Stimulated activated CD4-positive, alpha-beta T cell treated with anti-CD3 and anti-CD28 coated beads, Interleukin-4, amount 100 ng/mL, for 48 hours (primary cell): ENCODE measurements around the gene MIER2.
"Not testable (repeated sequence)": the region's sequence is repeated elsewhere in the genome, so short reads cannot be mapped to it uniquely, and the experiment has no call there.

Source experiments
- DNase-seq, 2 donors: peaks; one replicate each; pipeline ENCODE4 v3.0.0-alpha.2; 2020; ENCODE audit warnings: low read depth in 2 of 2

MIER2 gene

DNA sequence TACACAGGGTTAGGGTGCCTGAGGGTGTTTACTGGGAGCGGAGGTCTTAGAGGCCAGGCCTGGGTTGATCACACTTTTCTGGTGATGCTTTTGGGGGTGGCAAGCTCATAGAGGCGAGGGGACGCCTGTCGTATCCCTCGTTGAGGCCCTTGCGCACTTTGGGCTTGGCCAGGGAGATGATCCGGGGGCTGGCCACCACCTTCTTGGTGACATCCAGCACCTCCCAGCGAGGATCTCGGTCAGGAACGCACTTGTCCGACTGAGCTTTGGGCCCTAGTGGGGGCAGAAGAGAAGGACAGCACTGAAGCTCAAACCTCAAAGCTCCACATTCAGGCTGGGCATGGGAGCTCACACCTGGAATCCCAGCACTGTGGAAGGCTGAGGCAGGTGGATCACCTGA, 17.6 kb upstream of the MIER2 start:
- DNase-seq: no peak

DNA sequence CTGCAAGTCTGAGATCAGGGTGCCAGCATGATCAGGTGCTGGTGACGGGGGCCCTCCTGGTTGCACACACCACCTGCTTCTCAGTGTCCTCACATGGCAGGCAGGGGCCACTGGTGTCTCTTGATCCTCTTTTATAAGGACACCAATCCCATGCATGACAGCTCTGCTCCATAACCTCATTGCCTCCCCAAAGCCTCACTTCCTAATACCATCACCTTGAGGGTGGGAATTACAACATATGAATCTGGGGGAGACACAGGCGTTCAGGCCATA, 15.0 kb upstream of the MIER2 start:
- no peak for DNase-seq

DNA sequence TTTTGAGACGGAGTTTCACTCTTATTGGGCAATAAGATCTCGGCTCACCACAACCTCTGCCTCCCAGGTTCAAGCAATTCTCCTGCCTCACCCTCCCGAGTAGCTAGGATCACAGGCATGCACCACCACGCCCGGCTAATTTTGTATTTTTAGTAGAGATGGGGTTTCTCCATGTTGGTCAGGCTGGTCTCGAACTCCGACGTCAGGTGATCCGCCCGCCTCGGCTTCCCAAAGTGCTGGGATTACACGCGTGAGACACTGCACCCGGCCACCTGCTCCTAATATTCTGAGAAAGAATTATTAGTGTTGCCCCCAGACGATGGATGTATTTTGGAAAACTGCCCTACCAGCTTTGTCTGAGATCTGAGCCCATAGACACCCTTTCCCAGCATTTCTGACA, 10.9 kb upstream of the MIER2 start:
- not testable (repeated sequence) for DNase-seq

DNA sequence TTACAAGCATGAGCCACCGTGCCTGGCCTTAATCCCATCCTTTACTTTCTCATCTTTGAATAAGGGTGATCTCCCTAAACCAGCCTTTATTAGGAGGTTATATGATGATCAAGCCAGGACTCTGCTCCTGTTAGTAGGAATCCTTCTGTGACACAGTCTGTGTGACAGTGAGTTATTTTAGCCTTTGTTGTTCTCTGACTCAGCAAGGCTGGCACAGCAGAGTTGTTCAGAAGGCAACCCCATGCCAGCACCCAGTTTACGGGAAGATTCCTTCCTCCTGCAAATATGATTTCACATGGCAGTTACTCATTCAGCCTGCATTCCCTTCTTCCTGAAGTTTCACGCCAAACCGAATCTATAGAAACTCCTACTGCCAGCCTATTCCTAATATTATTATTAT, 10.5 kb upstream of the MIER2 start:
- no peak for DNase-seq

DNA sequence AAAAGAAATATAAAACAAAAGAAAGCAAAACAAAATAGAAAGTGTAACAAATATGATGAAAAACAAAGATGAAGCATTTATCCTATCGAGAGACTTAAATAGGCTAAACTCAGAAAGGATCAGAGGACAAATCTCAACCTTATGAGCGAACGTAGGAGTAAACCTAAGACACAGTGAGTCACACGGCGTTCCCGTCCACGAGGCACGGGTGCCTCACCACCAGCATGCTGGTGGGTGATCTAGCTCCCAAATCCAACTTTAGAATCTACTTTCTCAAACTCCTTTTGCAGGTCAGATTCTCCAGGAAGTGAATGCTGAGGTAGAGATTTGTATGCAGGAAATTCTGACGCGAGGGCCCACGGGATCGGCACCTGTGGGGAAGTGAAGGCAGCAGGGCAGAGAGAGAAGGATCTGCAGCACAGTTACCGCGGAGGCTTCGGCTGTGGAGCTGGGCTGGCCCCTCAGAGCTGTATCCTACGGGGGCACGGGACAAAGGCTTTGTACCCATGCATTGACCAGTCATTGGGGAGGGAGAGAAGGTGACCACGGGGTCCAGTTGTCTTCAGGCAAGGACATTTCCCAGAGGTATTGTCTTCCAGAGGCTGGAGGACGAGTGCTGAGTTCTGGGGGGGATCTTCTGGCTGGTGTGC, 7.5 kb upstream of the MIER2 start:
- DNase-seq: no peak

DNA sequence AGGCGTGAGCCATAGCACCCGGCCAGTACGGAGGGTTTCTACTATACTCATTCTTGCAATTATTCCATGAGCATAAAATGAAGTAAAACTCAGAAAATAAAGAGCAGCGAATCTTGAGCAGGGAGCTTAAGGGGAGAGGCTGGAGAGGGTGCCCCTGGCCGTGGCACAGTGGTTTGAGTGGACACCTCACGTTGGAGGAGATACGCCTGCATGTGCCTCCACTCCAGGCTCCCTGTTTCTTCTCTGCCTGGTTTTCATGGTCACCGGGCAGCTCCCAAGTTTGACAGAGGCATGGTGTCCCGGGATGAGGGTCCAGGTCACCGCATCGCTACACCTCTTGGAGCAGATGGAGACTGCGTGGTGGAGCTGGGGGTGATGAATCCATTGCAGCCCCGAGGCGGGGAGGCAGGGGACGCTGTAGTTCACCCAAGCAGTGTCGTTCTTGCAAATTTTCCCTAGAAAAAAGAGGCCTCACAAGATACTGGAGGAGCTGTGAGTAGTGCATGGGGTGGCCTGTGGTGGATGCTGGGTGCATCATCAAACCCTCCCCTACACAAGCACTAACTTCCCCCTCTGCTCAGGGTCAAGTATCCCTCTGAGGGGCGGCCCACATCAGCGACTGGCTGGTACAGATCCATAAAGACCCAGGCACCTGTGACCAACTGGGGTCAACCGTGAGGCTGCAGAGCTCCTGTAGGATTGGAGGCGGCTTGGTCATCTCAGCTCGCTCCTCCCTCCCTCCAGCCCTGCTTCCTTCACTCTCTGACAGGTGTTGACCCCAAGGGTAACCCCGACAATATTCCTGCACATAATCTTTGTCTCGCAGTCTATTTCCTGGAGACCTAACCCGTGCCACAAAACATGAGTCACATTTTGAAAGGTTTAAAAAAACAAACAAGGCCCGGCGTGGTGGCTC, 3.6 kb upstream of the MIER2 start:
- DNase-seq: no peak

DNA sequence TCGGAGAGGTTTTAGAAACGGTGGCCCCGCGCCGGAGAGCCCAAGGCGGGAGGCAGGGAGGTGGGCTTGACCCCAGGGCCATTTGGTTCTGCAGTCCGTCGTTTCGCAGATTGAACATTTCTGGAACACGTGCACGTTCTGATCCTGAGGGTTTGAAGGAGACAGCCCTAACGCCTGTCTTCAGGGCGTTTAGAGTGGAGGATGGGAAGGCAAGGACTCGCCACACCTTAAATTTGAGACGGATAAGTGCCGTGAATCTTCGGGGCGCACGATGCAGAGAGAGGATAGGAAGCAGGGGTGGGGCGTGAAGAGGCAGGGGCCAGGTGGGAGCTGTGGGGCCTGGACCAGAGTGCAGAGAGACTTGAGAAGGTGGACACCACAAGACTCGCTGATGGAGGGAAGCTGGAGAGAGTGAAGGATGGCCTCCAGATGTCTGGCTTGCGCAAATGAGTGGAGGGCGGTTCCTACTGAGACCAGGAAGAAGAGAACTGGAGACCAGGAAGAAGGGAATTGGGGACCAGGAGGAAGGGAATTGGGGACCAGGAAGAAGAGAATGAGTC, 804 bp upstream of the MIER2 start:
- no peak for DNase-seq

DNA sequence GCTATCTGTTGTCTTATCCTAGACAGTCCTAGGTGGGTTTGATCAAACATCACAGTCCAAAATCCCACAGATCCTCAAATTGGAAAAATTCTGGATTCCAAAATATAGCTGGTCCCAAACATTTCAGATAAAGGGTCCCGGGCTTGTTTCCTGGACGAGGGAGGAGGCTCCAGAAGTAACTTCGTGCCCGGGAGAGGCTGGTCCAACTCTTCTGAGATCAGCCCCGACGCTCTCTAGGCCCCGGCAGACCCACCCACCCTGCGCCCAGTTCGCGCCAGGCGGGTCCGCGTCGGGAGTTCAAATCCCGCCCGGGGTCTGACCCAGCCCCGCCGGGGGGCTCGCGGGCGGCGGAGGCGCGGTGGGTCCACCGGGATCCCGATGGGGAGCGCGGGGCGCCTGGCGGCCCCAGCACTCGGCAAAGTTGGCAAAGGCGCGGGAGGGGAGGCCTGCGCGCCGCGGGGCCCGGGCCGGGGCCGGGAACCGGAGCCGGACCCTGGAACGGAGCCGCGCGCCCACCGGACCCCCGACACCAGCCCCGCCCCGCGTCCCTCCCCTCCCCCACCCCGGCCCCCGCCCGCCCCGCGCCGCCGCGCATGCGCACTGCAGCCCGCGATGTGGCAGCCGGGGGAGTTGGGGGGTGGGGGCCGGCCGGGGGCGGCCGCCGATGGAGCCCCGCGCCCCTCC, 513 bp downstream of the MIER2 start:
- DNase-seq: peak; percentile 15 to 18

DNA sequence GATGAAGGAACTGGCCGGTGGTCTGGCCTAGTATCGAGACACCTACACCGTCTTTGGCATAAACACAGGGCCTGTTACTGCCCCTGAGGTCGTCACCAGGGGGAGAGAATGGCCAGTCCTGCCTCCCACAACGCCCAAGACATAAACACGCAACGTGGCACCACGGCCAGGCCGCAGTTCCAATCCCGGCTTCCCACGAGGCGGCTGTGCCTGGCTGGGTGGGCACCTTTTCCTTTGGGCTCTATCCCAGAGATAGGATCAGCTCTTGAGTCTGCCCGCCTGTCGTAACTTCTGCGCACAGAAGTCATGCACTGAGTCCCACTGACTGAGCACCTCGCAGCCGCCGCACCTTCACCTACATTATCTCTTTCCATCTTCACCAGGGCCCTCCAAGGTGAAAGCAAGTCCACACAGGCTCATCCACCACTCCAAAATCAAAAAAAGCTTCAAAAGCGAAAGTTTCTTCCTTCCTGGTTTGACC, 1.1 kb downstream of the MIER2 start:
- DNase-seq: no peak

DNA sequence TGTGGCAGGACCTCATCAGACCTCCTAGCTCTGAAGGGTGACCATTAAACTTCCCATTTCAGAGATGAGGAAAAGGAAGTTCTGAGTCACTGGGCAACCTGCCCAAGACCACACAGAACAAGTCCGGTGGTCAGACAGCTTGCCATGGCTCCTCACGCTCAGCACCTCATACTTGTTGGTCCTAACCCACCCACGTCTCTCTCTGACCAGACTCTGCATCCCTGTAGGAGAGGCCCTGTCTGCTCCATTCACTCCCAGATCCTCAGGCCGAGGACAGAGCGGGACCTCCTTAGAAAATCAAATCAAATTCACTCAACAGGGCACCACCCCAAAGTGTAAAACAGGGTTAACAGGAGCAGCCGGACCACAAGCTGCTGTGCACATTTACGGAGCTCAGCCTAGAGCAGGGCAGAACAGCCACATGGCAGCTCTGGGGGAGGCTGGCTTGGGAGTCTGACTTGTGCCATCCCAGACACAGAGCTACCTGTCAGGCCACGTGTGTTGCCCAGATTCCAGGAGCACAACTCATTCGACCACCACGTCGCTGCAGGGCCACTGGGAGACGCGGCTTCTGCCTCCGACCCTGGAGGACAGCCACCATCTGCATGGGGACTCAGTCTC, 1.7 kb downstream of the MIER2 start:
- DNase-seq: no peak

DNA sequence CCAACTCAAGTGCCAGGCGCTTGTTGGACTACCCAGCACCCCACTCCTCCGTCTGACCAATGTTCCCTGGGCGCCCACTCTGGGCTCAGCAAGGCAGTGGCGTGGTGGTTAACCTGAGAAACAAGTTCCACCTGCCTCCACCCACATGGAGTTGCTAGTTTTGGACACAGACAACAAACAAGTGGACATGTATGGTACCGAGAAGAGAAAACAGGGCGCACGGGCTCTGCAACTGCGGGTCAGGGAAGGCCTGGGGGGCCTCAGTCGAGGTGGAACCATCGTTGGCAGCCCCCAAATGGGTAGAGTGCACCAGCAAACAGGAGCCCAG, 2.5 kb downstream of the MIER2 start:
- no peak for DNase-seq

DNA sequence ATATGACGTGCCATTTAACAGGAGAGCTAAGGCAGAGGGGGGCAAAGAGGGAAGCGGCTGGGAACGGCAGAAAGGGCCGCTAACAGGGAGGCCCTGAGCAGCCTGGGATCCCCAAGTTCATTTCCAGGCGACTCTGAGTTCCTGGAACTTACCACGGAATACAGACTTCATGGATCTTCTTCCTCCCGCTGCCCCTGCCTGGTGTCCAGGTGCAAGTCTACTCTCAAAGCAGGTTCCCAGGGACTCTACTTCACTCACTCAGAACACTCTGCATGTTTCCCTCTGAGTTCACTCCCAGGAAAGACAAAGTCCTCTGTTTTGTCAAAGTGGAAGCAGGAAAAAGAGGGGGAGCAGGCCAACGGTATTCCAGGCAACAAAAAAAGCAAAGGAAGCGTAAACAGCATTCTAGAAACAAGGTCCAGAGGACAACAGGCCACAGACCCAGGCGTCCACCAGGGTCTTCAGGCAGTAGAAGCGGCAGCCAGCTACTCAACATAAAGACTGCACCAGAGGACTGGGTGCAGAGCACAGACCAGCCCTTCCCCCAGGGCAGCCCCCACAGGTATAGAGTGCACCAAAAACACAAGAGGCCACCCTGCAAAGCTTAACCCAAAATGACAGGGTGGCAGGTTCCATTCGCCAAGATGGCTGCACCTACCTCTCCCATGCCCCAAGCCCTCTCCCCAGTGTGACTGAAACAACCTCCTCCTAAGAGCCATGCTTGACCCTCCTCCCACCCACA, 3.0 kb downstream of the MIER2 start:
- no peak for DNase-seq

DNA sequence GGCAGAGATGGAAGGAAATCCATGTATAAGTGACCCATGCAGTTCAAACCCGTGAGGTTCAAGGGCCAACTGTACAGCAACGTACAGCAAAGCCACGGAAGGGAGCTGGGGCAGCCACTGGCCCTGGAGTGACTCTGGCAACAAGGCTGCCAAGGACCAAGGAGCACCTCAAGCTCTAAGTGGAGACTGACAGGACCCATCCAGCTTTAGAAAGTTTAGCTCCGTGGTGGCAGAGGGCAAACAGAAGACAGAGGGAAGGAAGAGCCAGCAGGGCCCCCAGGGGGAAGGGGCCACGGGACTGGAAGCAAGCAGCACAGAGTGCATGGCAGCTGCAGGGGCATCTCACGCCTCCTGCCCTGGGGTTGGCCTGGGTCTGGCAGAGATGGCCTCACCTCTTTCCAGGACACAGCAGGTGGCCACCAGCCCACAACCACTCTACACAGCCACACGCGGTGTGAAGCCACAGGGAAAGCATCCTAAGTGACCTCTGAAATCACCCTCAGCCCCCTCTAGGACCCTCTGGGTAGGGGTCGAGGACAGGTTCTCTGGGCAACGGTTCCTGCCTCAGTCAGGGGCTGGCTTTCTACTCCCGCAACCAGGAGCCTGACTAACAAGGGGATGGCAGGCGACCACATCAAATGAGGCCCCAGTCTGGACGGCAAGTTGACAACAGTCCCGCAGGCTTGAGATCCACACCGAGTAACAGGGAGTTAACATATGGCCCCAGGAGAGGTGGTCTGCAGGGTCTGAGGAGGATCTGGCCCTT, 3.8 kb downstream of the MIER2 start:
- no peak for DNase-seq

DNA sequence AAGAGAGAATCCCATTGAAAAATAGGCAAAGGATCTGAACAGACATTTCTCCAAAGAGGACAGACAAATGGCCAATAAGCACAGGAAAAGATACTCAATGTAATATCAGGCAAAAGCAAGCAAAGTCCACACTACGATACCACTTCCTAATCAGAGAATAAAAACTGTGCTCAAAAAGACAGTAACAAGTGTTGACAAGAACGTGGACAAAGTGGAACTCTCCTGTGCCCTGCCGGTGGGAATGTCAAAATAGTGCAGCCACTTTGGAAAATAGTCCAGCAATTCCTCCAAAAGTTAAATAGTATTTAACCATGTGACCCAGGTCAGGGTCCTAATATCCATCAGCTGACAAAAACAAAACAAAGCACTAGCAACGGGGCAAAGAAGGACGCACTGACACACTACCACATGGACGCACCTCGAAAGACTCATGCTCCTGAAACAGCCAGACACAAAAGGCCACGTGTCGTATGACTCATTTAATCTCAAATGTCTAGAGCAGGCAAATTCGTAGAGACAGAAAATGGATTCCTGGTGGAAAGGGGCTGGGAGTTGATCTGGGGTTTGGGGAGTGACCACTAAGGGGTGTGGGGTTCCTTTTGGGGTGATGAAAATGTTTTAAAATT, 5.2 kb downstream of the MIER2 start:
- no peak for DNase-seq

DNA sequence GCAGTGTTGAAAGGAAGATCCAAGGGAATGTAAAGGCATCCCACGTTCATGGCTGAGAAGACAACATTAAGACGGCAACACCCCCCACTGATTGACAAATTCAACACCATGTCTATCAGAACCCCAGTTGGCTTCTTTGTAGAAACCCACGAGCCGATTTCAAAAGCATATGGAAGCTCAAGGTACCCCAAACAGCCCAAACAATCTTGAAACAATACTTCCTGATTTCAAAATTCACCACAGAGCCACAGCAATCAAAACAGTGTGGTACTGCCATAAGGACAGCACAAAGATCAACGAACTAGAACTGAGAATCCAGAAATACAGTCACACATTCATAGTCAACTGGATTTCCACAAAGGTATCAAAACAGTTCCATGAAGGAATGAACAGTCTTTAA, 6.2 kb downstream of the MIER2 start:
- DNase-seq: no peak

DNA sequence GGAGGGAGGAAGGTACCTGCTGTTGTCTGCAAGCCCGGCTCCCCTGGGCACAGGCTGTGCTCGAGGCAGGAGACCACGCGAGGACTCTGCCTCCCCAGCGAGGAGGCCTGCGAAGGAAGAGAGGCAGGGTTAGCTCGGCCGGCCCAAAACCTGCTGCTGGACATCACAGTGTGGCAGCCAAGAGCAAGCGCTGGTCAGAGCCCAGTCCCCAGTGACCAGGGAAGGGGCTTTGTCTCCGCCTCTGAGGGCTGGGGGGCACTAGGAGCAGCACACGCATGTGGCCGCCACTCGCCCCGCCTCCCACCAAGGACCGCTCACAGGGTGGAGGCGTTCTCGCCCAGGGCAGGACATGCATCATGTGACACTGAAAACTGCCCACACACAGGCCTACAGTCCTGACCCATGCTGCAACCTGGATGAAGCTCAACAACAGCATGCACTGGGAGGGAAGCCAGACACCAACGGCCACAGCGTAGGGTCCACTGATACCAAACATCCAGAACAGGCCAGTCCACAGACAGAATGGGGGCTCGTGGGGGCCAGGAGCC, 8.5 kb downstream of the MIER2 start:
- DNase-seq: no peak

DNA sequence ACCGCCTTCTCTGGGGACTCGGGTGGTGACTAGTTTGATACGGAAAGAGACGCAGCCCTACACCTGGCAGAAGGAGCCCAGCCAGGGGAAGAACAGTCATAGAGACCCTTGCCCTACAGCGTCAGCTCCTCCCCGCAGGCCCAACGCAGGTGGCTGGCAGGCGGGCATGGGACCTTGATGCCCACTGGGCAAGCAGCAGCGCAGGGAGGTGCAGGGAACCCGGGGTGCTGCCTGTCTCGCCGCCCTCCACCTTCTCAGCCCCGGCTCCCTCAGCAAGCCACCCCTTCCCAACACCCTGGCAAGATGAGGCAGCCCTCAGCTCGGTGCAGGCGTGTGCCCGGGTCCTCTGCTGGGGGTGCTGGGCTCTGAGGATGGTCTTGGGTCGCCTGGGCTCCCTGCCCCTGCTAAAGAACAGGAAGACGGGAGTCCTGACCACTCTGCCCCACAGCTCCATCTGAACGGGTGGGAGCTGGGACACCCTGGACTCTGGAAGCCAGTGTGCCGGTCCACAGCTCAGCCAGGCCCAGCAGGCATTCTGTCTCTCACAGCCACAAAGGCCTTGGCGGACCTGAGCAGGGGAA, 9.0 kb downstream of the MIER2 start:
- no peak for DNase-seq

DNA sequence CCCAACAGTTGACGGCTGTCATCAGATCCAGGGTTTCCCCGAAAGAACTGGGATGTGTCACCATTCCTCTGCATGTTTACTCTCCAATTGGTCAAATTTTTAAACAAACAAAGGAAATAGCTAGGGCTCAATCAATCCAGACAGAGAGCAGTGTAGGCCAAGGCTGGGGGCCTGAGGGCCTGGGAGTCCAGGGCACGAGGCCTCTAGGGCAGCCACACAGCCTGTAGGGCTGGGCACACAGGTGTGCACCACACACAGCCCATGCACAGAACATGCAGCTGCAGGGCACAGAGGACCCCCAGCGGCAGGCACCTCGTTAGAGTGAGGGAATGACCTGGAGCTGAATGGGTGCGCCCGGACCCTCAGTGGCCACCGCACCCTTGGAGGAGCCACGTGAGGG, 9.5 kb downstream of the MIER2 start:
- DNase-seq: no peak

DNA sequence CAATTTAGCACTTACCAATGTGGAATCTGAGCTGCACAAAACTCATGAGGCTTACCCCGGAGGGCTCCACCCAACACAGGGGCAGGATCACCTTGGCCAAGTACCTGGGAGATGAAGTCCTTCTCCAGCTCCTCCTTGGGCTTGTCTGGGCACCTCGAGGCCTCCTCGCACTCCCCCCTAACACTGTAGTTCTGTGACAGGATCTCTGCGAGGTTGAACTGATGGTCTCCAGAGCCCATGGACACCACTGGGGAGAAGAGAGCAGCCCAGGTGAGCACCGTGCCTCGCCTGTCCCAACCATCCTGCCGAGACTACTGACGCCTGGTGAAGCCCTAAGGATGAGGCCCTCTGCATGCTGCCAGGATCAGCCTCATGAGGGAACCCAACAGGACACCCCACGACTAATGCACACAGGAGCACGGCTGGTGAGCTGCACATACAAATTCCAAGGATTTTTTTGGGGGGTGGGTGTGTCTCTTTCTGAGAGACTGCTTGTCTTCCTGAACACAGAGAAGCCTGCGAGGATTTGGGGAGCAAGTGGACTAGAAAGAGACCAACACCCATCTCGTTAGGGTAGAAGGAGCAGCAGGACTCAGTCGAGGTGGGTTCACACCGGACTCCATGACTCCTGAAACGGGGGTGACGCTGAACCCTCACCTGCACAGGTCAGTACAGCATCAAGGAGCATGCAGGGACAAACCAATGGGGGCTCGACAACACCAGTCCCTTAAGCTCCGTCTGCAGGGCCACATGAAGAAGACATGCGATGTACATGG, 10.1 kb downstream of the MIER2 start:
- DNase-seq: no peak
